ENCODE data around the gene CDH22. TPM values are rescaled to one million over a fixed set of nuclear protein-coding genes. Genes with fewer than 3 reads are reported as not detected.

CDH22 gene
- total RNA-seq, 1 experiment from 2014 or later = not detected

- Histone ChIP-seq H3K4me1 (ENCODE audit: control insufficient read depth, insufficient read depth, low read length) (peaks cover 5% of the 10 kb centered on the region; the same call in 1 of the 2 replicates), H3K36me3 (ENCODE audit: control insufficient read depth, insufficient read depth, low read length) (no peaks in the 10 kb centered on the region), H3K27ac (ENCODE audit: low read length) (no peak overlapping the region), H3K9me3 (ENCODE audit: control insufficient read depth, insufficient read depth, low read depth, low read length) (no peaks in the 10 kb centered on the region), H3K4me3 (ENCODE audit: low read depth in 2 of 2, low read length in 2 of 2) (no peak overlapping the region), H3K27me3 (ENCODE audit: control insufficient read depth, insufficient read depth, low read length) (no peaks in the 10 kb centered on the region)
- intact Hi-C loops (cut with micrococcal nuclease; ENCODE audit: unreplicated experiment) (no loop called here), in situ Hi-C loops (cut with HindIII; ENCODE audit: low pct_unique_long_range_greater_than_20kb, low sequenced_read_pairs) (no loop called here)
- ChIA-PET CTCF (no interaction called here), POLR2A (no interaction called here)
- BruUV-seq (replicated peaks) = no TSS peak
- DNase-seq (ENCODE audit: low read depth, low spot score) = no peak
- no peak for TF ChIP-seq POLR2AphosphoS5 (IDR thresholded peaks at IDR 0.05; ENCODE audit: low read depth, low read length)
- TF ChIP-seq, protein P1, sequence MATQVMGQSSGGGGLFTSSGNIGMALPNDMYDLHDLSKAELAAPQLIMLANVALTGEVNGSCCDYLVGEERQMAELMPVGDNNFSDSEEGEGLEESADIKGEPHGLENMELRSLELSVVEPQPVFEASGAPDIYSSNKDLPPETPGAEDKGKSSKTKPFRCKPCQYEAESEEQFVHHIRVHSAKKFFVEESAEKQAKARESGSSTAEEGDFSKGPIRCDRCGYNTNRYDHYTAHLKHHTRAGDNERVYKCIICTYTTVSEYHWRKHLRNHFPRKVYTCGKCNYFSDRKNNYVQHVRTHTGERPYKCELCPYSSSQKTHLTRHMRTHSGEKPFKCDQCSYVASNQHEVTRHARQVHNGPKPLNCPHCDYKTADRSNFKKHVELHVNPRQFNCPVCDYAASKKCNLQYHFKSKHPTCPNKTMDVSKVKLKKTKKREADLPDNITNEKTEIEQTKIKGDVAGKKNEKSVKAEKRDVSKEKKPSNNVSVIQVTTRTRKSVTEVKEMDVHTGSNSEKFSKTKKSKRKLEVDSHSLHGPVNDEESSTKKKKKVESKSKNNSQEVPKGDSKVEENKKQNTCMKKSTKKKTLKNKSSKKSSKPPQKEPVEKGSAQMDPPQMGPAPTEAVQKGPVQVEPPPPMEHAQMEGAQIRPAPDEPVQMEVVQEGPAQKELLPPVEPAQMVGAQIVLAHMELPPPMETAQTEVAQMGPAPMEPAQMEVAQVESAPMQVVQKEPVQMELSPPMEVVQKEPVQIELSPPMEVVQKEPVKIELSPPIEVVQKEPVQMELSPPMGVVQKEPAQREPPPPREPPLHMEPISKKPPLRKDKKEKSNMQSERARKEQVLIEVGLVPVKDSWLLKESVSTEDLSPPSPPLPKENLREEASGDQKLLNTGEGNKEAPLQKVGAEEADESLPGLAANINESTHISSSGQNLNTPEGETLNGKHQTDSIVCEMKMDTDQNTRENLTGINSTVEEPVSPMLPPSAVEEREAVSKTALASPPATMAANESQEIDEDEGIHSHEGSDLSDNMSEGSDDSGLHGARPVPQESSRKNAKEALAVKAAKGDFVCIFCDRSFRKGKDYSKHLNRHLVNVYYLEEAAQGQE (IDR thresholded peaks at IDR 0.05; ENCODE audit: insufficient read depth in 1 of 2, low read depth in 2 of 2, low read length in 1 of 2) = 0 out of 4 replicates have a peak, but pooled peaks of 1 of the 2 experiments have one; percentile 11
- ATAC-seq = no peak
Observed at GRCh38 chr20:46209930-46210671, 98.2 kb downstream of the CDH22 start.

GRCh38 chr20:46207793-46208192 lies 100.5 kb downstream of the CDH22 start:
- Histone ChIP-seq H3K4me1 (ENCODE audit: control insufficient read depth, insufficient read depth, low read length) (peaks cover 5% of the 10 kb centered on the region; the same call in 1 of the 2 replicates), H3K9me3 (ENCODE audit: control insufficient read depth, insufficient read depth, low read depth, low read length) (no peaks in the 10 kb centered on the region), H3K27me3 (ENCODE audit: control insufficient read depth, insufficient read depth, low read length) (peaks cover 2% of the 10 kb centered on the region; the same call in 1 of the 2 replicates), H3K4me3 (ENCODE audit: low read depth in 2 of 2, low read length in 2 of 2) (no peak overlapping the region), H3K36me3 (ENCODE audit: control insufficient read depth, insufficient read depth, low read length) (no peaks in the 10 kb centered on the region), H3K27ac (ENCODE audit: low read length) (no peak overlapping the region)
- ChIA-PET POLR2A (no interaction called here), CTCF (interaction anchor here (0.6 kb wide), 1 partner anchor 221 kb away, joined by 7 read pairs; no protein-coding TSS in a partner anchor)
- DNase-seq (ENCODE audit: low read depth, low spot score) = no peak
- in situ Hi-C loops (cut with HindIII; ENCODE audit: low pct_unique_long_range_greater_than_20kb, low sequenced_read_pairs) (no loop called here), intact Hi-C loops (cut with micrococcal nuclease; ENCODE audit: unreplicated experiment) (no loop called here)
- BruUV-seq (replicated peaks) = no TSS peak
- no peak for TF ChIP-seq SIN3A (IDR thresholded peaks at IDR 0.05; ENCODE audit: borderline replicate concordance, insufficient read depth, low read depth, low read length)
- no peak for TF ChIP-seq TCF7L2 (IDR thresholded peaks at IDR 0.05; ENCODE audit: low read depth, low read length)
- ATAC-seq = no peak

GRCh38 chr20:46206992-46207549 lies 101.2 kb downstream of the CDH22 start:
- no peaks in the 10 kb centered on the region for H3K9me3 ChIP-seq (ENCODE audit: control insufficient read depth, insufficient read depth, low read depth, low read length)
- BruUV-seq (replicated peaks) = no TSS peak
- peaks cover 5% of the 10 kb centered on the region; the same call in 1 of the 2 replicates for H3K4me1 ChIP-seq (ENCODE audit: control insufficient read depth, insufficient read depth, low read length)
- no peak overlapping the region for H3K27ac ChIP-seq (ENCODE audit: low read length)
- DNase-seq (ENCODE audit: low read depth, low spot score) (no peak), ATAC-seq (no peak)
- in situ Hi-C loops (cut with HindIII; ENCODE audit: low pct_unique_long_range_greater_than_20kb, low sequenced_read_pairs) (no loop called here), intact Hi-C loops (cut with micrococcal nuclease; ENCODE audit: unreplicated experiment) (no loop called here)
- peaks cover 2% of the 10 kb centered on the region; the same call in 1 of the 2 replicates for H3K27me3 ChIP-seq (ENCODE audit: control insufficient read depth, insufficient read depth, low read length)
- POLR2A ChIA-PET = no interaction called here
- H3K36me3 ChIP-seq (ENCODE audit: control insufficient read depth, insufficient read depth, low read length) = no peaks in the 10 kb centered on the region
- H3K4me3 ChIP-seq (ENCODE audit: low read depth in 2 of 2, low read length in 2 of 2) = no peak overlapping the region
- CTCF ChIA-PET = no interaction called here
- TF ChIP-seq, protein P1 (IDR thresholded peaks at IDR 0.05; ENCODE audit: insufficient read depth in 1 of 2, low read depth in 2 of 2, low read length in 1 of 2) = no peak
- TF ChIP-seq SIN3A (IDR thresholded peaks at IDR 0.05; ENCODE audit: borderline replicate concordance, insufficient read depth, low read depth, low read length) (no peak), TCF7L2 (IDR thresholded peaks at IDR 0.05; ENCODE audit: low read depth, low read length) (no peak)
- TF ChIP-seq, protein P2, sequence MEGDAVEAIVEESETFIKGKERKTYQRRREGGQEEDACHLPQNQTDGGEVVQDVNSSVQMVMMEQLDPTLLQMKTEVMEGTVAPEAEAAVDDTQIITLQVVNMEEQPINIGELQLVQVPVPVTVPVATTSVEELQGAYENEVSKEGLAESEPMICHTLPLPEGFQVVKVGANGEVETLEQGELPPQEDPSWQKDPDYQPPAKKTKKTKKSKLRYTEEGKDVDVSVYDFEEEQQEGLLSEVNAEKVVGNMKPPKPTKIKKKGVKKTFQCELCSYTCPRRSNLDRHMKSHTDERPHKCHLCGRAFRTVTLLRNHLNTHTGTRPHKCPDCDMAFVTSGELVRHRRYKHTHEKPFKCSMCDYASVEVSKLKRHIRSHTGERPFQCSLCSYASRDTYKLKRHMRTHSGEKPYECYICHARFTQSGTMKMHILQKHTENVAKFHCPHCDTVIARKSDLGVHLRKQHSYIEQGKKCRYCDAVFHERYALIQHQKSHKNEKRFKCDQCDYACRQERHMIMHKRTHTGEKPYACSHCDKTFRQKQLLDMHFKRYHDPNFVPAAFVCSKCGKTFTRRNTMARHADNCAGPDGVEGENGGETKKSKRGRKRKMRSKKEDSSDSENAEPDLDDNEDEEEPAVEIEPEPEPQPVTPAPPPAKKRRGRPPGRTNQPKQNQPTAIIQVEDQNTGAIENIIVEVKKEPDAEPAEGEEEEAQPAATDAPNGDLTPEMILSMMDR (IDR thresholded peaks at IDR 0.05) = no peak
